CD4-positive, alpha-beta T cell (primary cell): ENCODE data around the gene REEP1. TPM values are rescaled to one million over a fixed set of nuclear protein-coding genes. Genes with fewer than 3 reads are reported as not detected.

Experiments
- ATAC-seq: fragments of 200-7000 bp; cut with Tn5 transposase; one replicate; pipeline ENCODE4 v1.10.0; 2022; ENCODE audit warnings: mild to moderate bottlenecking; ENCODE audit not compliant: poor library complexity
- CTCF ChIA-PET: fragments of 350-600 bp; sonication (Branson Sonifier 250); formaldehyde crosslinking; loops from one replicate; lab custom pipeline; 2021; ENCODE audit warnings: antibody characterized with exemption, inconsistent platforms; lab: Charles Lee
- POLR2A ChIA-PET: fragments of 350-600 bp; sonication (Branson Sonifier 250); formaldehyde crosslinking; loops from one replicate; lab custom pipeline; 2021; ENCODE audit warnings: antibody characterized with exemption, inconsistent platforms; lab: Charles Lee
- DNase-seq, 14 experiments: peaks; one replicate each; pipeline ENCODE4 v3.0.0-alpha.2; 2013 to 2020; ENCODE audit warnings: mixed read lengths in 2 of 14
- H3K27ac ChIP-seq, 2 donors: one replicate each; pipeline versions ENCODE4 v1.5.1 to v1.7.0; 2013; ENCODE audit warnings: low read length in 2 of 2, low read depth in 1 of 2, mild to moderate bottlenecking in 1 of 2
- H3K27me3 ChIP-seq, 2 experiments: 1 replicate in 1 of 2; 2 replicates in 1 of 2; pipeline versions ENCODE4 v1.6.1 to v1.7.0; 2013; ENCODE audit warnings: low read length in 2 of 2, control low read depth in 1 of 2, mild to moderate bottlenecking in 1 of 2, moderate library complexity in 1 of 2; ENCODE audit not compliant: insufficient read depth in 2 of 2, control insufficient read depth in 1 of 2
- H3K36me3 ChIP-seq: one replicate; pipeline ENCODE4 v1.6.1; 2013; ENCODE audit warnings: low read length, control low read depth; ENCODE audit not compliant: insufficient read depth
- H3K4me1 ChIP-seq: one replicate; pipeline ENCODE4 v1.6.1; 2013; ENCODE audit warnings: low read length, control low read depth; ENCODE audit not compliant: insufficient read depth
- H3K4me3 ChIP-seq: one replicate; pipeline ENCODE4 v1.5.1; 2013; ENCODE audit warnings: mild to moderate bottlenecking, low read length, moderate library complexity
- H3K9me3 ChIP-seq, 2 experiments: 1 replicate in 1 of 2; 2 replicates in 1 of 2; pipeline versions ENCODE4 v1.6.1 to v1.7.0; 2013; ENCODE audit warnings: low read length in 2 of 2, mild to moderate bottlenecking in 2 of 2, control low read depth in 1 of 2, moderate library complexity in 1 of 2; ENCODE audit not compliant: control insufficient read depth in 1 of 2, insufficient read depth in 1 of 2
- H3K27ac Mint-ChIP-seq: one replicate; pipeline ENCODE4 v1.8.0; 2020; ENCODE audit warnings: mixed read lengths
- H3K27me3 Mint-ChIP-seq: one replicate; pipeline ENCODE4 v1.8.0; 2021; ENCODE audit warnings: mixed read lengths
- H3K36me3 Mint-ChIP-seq: one replicate; pipeline ENCODE4 v1.8.0; 2021; ENCODE audit warnings: low read depth, mixed read lengths
- H3K4me1 Mint-ChIP-seq: one replicate; pipeline ENCODE4 v1.8.0; 2021; ENCODE audit warnings: low read depth, mixed read lengths
- H3K4me3 Mint-ChIP-seq: one replicate; pipeline ENCODE4 v1.8.0; 2020; ENCODE audit warnings: mild to moderate bottlenecking, mixed read lengths
- H3K9me3 Mint-ChIP-seq: one replicate; pipeline ENCODE4 v1.8.0; 2020; ENCODE audit warnings: mixed read lengths
- CTCF ChIP-seq: fragments of 200-600 bp; IDR thresholded peaks from one replicate; pipeline ENCODE4 v1.8.0; 2022; ENCODE audit warnings: antibody characterized with exemption, mild to moderate bottlenecking
- intact Hi-C, 2 experiments: fragments of 100-400 bp; cut with DNase I in 1 of 2; cut with micrococcal nuclease in 1 of 2; formaldehyde crosslinking; loops; one replicate each; pipeline versions ENCODE4 v1.15.1 to v1.9.0; 2023 to 2025; cut with DNase I, micrococcal nuclease
- total RNA-seq, 174 experiments: library from RNA in 2 of 174; stranded (reverse) in 2 of 174; gene quantifications; one replicate each; pipeline ENCODE4 v1.2.3 and lab custom pipeline; 2021 to 2026

The REEP1 gene
- total RNA-seq, 2 experiments from 2014 or later, result not detected

- CTCF ChIA-PET, result no interaction called here
Measured at GRCh38 chr2:86240251-86240650, 97.2 kb downstream of the REEP1 start.

GRCh38 chr2:86239745-86240144 lies 97.7 kb downstream of the REEP1 start:
- Histone ChIP-seq H3K9me3 (no peaks in the 10 kb centered on the region), H3K4me3 (no peak overlapping the region), H3K27ac (no peak overlapping the region), H3K4me1 (peaks cover 7% of the 10 kb centered on the region), H3K36me3 (no peaks in the 10 kb centered on the region), H3K27me3 (no peaks in the 10 kb centered on the region)
- H3K4me3 Mint-ChIP-seq, result no peak overlapping the region
- DNase-seq (no peak), ATAC-seq (no peak)
- intact Hi-C loops, result no loop called here
- peaks cover 12% of the 10 kb centered on the region for H3K4me1 Mint-ChIP-seq
- no peaks in the 10 kb centered on the region for H3K9me3 Mint-ChIP-seq
- no peak overlapping the region for H3K27ac Mint-ChIP-seq
- no peaks in the 10 kb centered on the region for H3K27me3 Mint-ChIP-seq
- no peak for TF ChIP-seq CTCF
- no peaks in the 10 kb centered on the region for H3K36me3 Mint-ChIP-seq
- ChIA-PET POLR2A (no interaction called here), CTCF (no interaction called here)

More at GRCh38 chr2:86240251-86240650, 97.2 kb downstream of the REEP1 start:
- no peak for DNase-seq
- intact Hi-C loops, result no loop called here
- POLR2A ChIA-PET, result no interaction called here
- Mint-ChIP-seq H3K27me3 (no peaks in the 10 kb centered on the region), H3K4me1 (peaks cover 12% of the 10 kb centered on the region), H3K9me3 (no peaks in the 10 kb centered on the region), H3K27ac (no peak overlapping the region), H3K4me3 (no peak overlapping the region), H3K36me3 (no peaks in the 10 kb centered on the region)
- Histone ChIP-seq H3K36me3 (no peaks in the 10 kb centered on the region), H3K4me1 (peaks cover 7% of the 10 kb centered on the region), H3K27ac (no peak overlapping the region), H3K4me3 (no peak overlapping the region), H3K27me3 (no peaks in the 10 kb centered on the region), H3K9me3 (no peaks in the 10 kb centered on the region)
- no peak for ATAC-seq
- TF ChIP-seq CTCF, result no peak

GRCh38 chr2:86239326-86239725 lies 98.1 kb downstream of the REEP1 start:
- TF ChIP-seq CTCF, result no peak
- Mint-ChIP-seq H3K27me3 (no peaks in the 10 kb centered on the region), H3K36me3 (no peaks in the 10 kb centered on the region), H3K4me3 (no peak overlapping the region), H3K27ac (no peak overlapping the region), H3K9me3 (no peaks in the 10 kb centered on the region), H3K4me1 (peaks cover 12% of the 10 kb centered on the region)
- intact Hi-C loops, result no loop called here
- H3K9me3 ChIP-seq, result no peaks in the 10 kb centered on the region
- no peaks in the 10 kb centered on the region for H3K36me3 ChIP-seq
- H3K4me3 ChIP-seq, result no peak overlapping the region
- H3K27ac ChIP-seq, result no peak overlapping the region
- peaks cover 7% of the 10 kb centered on the region for H3K4me1 ChIP-seq
- no peaks in the 10 kb centered on the region for H3K27me3 ChIP-seq
- DNase-seq, result no peak
- POLR2A ChIA-PET, result no interaction called here
- CTCF ChIA-PET, result no interaction called here
- ATAC-seq, result no peak
